Measurements from ENCODE around the gene NFIB.

DNA sequence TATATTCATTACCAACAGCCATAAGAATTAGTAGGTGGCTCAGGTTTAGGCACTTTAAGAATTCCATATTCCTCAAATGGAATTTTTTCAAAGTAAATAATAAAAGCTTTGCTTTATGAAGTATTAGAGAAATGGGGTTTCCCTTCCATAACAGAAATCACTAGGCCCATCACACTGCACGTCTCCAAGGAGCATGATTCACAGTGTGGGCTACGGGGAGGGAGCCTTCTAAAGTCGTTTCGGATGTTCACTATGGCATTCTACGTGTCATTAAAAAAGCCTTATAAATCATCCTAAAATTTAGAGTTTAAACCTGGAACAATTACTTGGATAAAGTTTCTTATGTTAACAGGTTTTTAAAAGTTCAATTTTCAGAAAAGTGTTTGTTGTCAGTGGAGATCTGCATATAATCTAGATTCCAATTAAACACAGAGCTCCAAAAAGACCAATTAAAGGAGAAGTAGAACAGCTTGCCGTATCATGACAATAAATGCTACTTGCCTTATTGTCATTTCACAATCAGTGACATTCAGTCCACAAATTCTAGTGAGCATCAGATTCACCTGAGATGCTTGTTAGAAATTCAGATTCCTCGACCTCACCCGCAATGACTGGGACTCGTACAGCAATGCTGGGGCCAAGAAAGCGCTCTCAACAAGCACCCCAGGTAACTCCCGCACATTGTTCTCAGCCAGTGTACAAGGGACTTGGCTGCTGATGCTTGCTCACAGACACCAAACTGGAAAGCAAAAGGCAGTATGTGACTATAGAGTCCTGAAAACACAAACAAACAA, 115.7 kb downstream of the NFIB start:
- no peak for TF ChIP-seq FOXM1 (IDR thresholded peaks at IDR 0.05; ENCODE audit: low read depth)
- no peak for TF ChIP-seq FOXJ3 (CRISPR knock-in tag; IDR thresholded peaks at IDR 0.05)
- TF ChIP-seq GABPA (IDR thresholded peaks at IDR 0.05; ENCODE audit: low read depth): no peak
- TF ChIP-seq, protein P1, sequence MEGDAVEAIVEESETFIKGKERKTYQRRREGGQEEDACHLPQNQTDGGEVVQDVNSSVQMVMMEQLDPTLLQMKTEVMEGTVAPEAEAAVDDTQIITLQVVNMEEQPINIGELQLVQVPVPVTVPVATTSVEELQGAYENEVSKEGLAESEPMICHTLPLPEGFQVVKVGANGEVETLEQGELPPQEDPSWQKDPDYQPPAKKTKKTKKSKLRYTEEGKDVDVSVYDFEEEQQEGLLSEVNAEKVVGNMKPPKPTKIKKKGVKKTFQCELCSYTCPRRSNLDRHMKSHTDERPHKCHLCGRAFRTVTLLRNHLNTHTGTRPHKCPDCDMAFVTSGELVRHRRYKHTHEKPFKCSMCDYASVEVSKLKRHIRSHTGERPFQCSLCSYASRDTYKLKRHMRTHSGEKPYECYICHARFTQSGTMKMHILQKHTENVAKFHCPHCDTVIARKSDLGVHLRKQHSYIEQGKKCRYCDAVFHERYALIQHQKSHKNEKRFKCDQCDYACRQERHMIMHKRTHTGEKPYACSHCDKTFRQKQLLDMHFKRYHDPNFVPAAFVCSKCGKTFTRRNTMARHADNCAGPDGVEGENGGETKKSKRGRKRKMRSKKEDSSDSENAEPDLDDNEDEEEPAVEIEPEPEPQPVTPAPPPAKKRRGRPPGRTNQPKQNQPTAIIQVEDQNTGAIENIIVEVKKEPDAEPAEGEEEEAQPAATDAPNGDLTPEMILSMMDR (IDR thresholded peaks at IDR 0.05): no peak
- TF ChIP-seq TCF12 (IDR thresholded peaks at IDR 0.05): no peak
- TF ChIP-seq, protein P2, sequence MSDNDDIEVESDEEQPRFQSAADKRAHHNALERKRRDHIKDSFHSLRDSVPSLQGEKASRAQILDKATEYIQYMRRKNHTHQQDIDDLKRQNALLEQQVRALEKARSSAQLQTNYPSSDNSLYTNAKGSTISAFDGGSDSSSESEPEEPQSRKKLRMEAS (IDR thresholded peaks at IDR 0.05; ENCODE audit: low read depth): no peak

Measured in SK-N-SH (cell line).